Measurements from ENCODE around the gene ADD1. TPM values are rescaled to one million over a fixed set of nuclear protein-coding genes. Genes with fewer than 3 reads are reported as not detected.

Gene ADD1, protein sequence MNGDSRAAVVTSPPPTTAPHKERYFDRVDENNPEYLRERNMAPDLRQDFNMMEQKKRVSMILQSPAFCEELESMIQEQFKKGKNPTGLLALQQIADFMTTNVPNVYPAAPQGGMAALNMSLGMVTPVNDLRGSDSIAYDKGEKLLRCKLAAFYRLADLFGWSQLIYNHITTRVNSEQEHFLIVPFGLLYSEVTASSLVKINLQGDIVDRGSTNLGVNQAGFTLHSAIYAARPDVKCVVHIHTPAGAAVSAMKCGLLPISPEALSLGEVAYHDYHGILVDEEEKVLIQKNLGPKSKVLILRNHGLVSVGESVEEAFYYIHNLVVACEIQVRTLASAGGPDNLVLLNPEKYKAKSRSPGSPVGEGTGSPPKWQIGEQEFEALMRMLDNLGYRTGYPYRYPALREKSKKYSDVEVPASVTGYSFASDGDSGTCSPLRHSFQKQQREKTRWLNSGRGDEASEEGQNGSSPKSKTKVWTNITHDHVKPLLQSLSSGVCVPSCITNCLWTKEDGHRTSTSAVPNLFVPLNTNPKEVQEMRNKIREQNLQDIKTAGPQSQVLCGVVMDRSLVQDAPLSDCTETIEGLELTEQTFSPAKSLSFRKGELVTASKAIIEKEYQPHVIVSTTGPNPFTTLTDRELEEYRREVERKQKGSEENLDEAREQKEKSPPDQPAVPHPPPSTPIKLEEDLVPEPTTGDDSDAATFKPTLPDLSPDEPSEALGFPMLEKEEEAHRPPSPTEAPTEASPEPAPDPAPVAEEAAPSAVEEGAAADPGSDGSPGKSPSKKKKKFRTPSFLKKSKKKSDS
- 141 TPM for polyA plus RNA-seq (2013, experiment 1 of 2)
- polyA plus RNA-seq (2013, experiment 2 of 2) = 132 TPM

DNA sequence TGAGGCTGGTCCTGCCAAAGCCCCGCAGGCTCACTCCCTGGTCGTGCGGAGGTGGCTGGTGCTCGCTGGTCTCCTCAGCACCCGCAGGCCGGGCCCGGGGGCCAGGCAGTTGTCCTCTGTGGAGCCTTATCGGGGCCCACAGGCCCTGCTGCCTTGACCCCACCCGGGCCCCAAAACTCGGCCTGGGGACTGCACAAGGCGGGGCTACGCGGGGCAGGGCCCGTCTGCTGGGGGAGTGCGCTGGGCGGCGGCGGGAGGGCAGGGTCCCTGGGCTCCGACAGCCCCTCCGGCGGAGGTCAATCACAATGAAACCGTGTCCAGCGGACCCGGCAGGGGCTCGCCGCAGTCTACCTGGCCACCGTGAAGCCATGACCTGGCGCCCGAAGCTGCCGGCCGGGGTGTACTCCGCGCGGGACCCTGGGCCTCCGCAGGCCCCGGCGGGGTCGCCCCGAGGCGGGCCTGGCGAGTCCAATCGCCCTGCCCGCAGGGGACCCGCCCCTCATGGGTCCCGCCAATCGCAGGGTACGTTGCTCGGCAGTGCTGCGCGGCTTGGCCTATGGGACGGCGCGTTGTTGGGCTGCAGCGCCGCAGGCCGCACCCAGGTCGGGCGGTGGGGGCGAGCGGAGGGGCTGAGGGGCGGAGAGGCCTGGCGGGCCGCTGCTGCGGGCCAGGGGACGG, at the start of gene ADD1:
Gene ADD1, plus strand, starts transcription at position 582 of the 678 bp plus-strand sequence. CDS start 32,072 bp downstream, outside the sequence.
- Histone ChIP-seq H3K27ac (ENCODE audit: low read depth, low read length) (peak within 1 kb of the TSS; percentile 60), H3K4me1 (ENCODE audit: insufficient read depth, low read length) (peaks cover 6% of the 10 kb centered on the region; the same call in 1 of the 2 replicates), H3K4me3 (ENCODE audit: low read length) (peak within 1 kb of the TSS; percentile 91), H3K9me3 (ENCODE audit: insufficient read depth, low read depth, low read length) (peaks cover 5% of the 10 kb centered on the region), H3K27me3 (ENCODE audit: insufficient read depth, low read length) (no peaks in the 10 kb centered on the region), H3K36me3 (ENCODE audit: insufficient read depth, low read length) (no peaks in the 10 kb centered on the region), H3K9ac (ENCODE audit: low read depth, low read length) (peak within 1 kb of the TSS; percentile 86)
- WGBS = under 1% methylated on average over 65 of the region's 65 CpGs

DNA sequence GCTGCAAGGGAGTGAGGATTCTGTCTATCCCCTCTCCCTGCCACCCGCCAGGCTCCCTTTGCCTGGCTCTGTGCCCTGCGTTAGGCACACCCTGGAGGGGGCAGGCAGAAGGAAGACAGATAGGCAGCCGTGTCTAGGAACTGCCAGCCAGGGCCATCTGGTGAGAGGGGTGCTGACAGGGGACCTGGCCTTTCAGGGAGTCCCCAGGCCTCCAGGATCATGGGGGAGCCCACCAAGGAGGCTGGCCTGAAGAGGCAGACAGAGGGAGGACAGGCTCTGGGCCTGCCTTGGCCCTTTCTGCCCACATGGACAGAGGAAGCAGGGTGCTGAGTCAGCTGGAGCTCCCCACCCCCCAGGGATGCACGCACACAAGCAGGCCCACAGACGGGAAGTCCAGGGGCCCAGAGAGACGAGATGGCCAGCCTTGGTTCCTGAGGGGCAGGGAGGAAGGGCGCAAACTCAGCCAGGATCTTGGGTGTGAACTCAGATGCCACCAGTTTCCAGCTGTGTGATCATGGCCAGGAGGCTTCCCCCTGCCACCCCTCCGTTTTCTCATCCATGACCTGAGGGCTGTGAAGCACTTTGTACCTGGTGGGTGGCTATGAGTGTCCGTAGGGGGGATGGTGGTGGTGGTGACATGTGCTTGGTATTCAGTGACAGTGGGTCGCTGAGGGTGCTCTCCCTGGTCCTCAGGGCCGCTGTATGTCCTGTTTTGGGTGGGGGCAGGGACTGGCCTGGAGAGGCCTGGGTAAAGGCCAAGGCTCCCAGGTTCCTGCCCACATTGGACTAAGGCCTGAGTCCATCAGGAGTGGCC, 49.0 kb upstream of the ADD1 start:
- WGBS = 85% methylated on average over 11 of the region's 11 CpGs
- no peak overlapping the region for H3K9ac ChIP-seq (ENCODE audit: low read depth, low read length)

DNA sequence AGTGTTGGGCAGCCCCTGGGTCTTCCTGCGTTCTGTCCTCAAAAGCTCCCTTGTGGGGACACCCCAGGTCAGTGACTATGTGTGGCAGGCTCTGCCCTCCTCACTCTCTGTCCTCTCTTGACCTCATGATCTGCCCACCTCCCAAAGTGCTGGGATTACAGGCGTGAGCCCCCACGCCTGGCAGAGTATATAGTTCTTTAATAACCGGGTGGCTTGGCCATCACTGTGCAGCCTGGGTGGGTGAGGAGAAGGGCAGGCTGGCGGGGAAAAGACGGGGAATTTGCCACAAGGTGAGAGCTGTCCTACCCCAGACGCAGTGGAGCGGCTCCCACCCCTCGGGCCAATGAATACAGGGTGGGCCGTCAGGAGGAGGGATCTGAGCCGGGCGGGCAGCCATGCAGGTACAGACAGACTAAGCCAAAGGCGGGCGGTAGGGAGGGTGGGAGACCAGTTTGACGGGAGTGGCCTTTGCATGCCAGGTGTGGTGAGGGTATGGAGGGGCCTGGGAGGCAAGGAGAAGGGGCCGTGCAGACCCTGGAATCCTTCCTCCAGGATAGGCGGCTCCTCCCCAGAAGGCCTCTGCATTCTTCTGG, 48.2 kb upstream of the ADD1 start:
- H3K27ac ChIP-seq (ENCODE audit: low read depth, low read length) = no peak overlapping the region
- H3K4me1 ChIP-seq (ENCODE audit: insufficient read depth, low read length) = peaks cover 2% of the 10 kb centered on the region; the same call in 1 of the 2 replicates
- H3K9me3 ChIP-seq (ENCODE audit: insufficient read depth, low read depth, low read length) = no peaks in the 10 kb centered on the region
- H3K9ac ChIP-seq (ENCODE audit: low read depth, low read length) = no peak overlapping the region
- no peak overlapping the region for H3K4me3 ChIP-seq (ENCODE audit: low read length)
- H3K27me3 ChIP-seq (ENCODE audit: insufficient read depth, low read length) = peaks cover 25% of the 10 kb centered on the region
- 85% methylated on average over 17 of the region's 17 CpGs for WGBS
- no peaks in the 10 kb centered on the region for H3K36me3 ChIP-seq (ENCODE audit: insufficient read depth, low read length)

More for the DNA sequence above, 49.0 kb upstream of the ADD1 start:
- no peaks in the 10 kb centered on the region for H3K4me1 ChIP-seq (ENCODE audit: insufficient read depth, low read length)
- H3K4me3 ChIP-seq (ENCODE audit: low read length) = no peak overlapping the region
- H3K36me3 ChIP-seq (ENCODE audit: insufficient read depth, low read length) = no peaks in the 10 kb centered on the region
- no peaks in the 10 kb centered on the region for H3K9me3 ChIP-seq (ENCODE audit: insufficient read depth, low read depth, low read length)
- H3K27ac ChIP-seq (ENCODE audit: low read depth, low read length) = no peak overlapping the region
- peaks cover 25% of the 10 kb centered on the region for H3K27me3 ChIP-seq (ENCODE audit: insufficient read depth, low read length)

DNA sequence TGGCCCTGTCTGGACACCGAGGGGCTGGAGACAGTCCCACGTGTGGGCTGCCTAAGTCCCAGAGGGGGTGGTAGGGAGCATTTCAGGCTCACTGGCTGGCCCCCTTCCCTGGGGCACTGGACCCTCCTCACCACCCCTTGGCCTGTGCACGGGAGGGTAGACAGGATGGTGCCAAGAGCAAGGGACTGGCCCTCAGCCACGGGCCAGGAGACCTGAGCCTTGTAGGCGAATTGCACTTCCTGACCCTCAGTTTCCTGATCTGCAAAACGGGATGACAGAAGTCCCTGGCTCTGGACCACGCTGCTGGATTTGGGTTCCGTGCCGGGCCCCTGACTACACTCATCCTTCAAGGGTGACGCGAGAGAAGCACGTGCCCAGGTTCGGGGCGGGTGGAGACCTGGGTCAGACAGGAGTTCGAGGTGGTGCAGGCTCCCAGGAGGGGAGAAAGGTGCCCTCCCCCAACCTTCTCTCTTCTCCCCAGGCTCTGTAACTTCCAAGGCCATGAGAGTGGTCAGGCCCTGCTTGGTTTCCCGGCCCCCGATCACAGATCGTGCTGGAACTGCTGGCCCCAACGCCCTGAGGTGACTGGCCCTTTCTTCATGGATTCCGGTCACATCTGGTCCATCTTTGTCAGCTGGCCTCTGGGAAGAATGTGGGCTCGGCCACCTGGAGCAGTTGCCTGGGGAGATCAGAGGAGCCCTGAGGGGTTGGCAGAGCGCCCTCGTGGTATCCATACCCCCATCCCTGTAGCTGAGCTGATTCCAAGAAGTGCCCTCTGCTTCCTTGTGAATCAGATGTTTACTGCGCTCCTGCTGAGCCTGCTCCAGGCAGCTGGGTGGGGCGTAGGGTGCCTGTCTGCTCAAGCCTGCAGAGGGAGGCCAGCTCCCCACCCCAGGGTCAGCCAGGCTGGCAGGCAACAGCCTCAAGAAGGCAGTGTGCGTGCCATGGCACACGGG, 47.5 kb upstream of the ADD1 start:
- Histone ChIP-seq H3K4me3 (ENCODE audit: low read length) (no peak overlapping the region), H3K36me3 (ENCODE audit: insufficient read depth, low read length) (no peaks in the 10 kb centered on the region), H3K9me3 (ENCODE audit: insufficient read depth, low read depth, low read length) (no peaks in the 10 kb centered on the region), H3K9ac (ENCODE audit: low read depth, low read length) (no peak overlapping the region), H3K27me3 (ENCODE audit: insufficient read depth, low read length) (peaks cover 25% of the 10 kb centered on the region), H3K4me1 (ENCODE audit: insufficient read depth, low read length) (peaks cover 9% of the 10 kb centered on the region), H3K27ac (ENCODE audit: low read depth, low read length) (no peak overlapping the region)
- WGBS = 85% methylated on average over 27 of the region's 27 CpGs

DNA sequence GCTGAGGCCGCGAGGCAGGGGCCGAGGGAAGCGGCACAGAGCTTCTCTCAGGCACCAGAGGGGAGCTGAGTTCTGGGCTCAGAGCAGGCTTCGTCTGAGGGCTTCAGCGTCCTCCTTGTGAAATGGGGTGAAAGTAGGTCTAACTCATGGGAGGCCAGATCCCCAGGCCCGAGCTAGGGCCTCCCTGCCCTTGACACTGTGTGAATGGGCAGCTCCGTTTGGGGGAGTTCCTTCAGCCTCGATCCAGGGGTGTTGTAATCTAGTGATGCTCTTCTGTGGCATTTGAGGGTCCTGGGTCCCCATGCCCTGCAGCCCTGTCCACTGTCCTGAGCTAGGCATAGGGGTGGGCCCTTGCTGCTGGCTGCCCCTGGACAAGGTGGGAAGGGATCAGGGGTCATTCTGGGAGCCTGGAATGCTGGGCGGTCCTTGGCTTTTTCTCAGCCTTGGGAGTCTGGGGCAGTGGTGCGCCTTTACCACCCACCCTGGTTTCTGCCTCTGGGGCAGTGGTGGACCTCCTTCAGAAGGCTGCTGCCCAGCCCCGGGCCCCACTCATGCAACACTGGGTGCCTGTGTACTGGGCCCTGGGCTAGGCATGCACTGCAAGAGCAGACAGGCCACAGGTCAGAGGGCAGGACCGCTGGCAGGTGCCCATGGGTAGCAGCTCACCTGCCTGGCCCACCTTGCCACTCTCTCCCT, 46.6 kb upstream of the ADD1 start:
- Histone ChIP-seq H3K9me3 (ENCODE audit: insufficient read depth, low read depth, low read length) (no peaks in the 10 kb centered on the region), H3K9ac (ENCODE audit: low read depth, low read length) (no peak overlapping the region), H3K36me3 (ENCODE audit: insufficient read depth, low read length) (no peaks in the 10 kb centered on the region), H3K27ac (ENCODE audit: low read depth, low read length) (no peak overlapping the region), H3K27me3 (ENCODE audit: insufficient read depth, low read length) (peaks cover 20% of the 10 kb centered on the region), H3K4me1 (ENCODE audit: insufficient read depth, low read length) (peaks cover 12% of the 10 kb centered on the region), H3K4me3 (ENCODE audit: low read length) (no peak overlapping the region)
- WGBS = 94% methylated on average over 13 of the region's 13 CpGs

DNA sequence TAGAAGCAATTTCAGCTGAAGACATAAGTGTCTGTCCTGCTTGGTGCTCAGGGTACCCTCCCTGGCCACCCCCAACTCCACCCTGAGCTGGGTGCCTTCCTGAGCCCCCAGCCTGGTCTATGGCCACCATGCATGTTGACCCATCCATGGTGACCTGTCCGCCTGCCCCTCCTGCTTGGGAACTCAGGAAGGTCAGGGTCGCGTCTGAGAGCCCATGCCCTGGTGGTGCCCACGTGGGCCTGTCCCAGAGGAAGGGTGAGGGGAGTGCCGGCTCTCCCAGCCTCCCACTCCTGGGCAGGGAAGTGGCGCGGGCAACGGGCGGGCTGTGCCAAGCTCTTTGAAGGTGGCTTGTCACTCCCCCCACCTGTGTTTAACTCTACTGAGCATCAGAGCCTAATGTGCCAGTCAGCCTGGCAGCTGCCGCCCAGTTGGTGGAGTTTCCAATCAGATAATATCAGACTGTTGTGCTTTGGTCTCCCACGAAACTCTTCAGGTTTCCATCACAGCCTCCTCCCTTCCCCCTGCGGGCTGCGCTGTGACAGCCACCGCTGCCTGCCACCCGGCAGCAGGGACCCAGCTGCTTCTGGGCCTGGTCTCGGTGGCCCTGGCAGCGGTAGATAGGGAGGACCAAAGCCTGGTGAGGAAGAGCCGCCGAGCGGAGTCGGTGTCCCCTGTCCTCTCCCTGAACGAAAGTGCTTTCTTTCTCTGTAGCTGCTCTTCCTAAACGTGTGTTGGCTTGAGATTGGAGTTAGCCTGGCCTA, 45.9 kb upstream of the ADD1 start:
- no peaks in the 10 kb centered on the region for H3K9me3 ChIP-seq (ENCODE audit: insufficient read depth, low read depth, low read length)
- H3K4me3 ChIP-seq (ENCODE audit: low read length) = no peak overlapping the region
- WGBS = 91% methylated on average over 23 of the region's 23 CpGs
- H3K27me3 ChIP-seq (ENCODE audit: insufficient read depth, low read length) = peaks cover 13% of the 10 kb centered on the region
- H3K9ac ChIP-seq (ENCODE audit: low read depth, low read length) = no peak overlapping the region
- H3K4me1 ChIP-seq (ENCODE audit: insufficient read depth, low read length) = peaks cover 12% of the 10 kb centered on the region
- H3K36me3 ChIP-seq (ENCODE audit: insufficient read depth, low read length) = no peaks in the 10 kb centered on the region
- no peak overlapping the region for H3K27ac ChIP-seq (ENCODE audit: low read depth, low read length)

DNA sequence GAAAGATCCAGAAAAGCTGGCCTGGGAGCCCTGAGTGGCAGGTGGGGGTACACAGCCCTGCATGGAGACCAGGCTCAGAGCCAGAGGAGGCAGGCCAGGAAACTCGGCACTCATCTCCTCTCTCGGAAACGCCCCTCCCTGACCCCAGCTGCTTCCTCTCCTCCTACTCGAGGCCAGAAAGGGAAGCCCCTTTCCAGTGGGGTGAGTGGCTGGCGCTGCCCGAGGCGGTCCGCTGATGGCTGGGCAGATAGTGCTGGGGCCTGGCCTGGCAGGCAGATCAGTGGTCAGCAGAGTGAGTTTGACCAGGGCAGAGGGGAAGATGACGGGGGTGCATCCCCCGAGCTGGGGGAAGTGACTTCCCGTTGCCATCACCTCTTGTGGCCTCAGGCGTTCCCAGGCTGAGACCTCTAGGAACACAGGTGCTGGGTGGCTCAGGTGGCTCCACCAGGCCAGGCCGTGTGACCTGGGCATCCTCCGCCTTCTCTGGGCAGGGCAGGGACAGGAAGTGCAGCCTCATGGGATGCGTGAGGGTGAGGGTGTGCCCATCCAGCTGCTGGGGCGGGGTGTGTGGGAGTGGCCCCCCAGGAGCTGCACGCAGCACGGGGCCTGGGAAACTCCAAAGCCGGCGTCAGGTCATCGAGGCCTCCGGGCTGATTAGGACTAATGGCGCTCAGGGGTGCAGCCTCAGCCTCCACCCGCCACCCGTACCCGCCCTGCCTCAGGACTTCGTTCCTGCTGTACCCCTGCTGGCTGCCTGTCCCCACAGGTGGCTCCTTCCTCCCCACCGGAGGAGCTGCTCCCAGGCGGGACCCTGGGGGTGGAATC, 45.0 kb upstream of the ADD1 start:
- Histone ChIP-seq H3K27ac (ENCODE audit: low read depth, low read length) (no peak overlapping the region), H3K27me3 (ENCODE audit: insufficient read depth, low read length) (peaks cover 6% of the 10 kb centered on the region), H3K4me1 (ENCODE audit: insufficient read depth, low read length) (peaks cover 12% of the 10 kb centered on the region), H3K4me3 (ENCODE audit: low read length) (no peak overlapping the region), H3K9ac (ENCODE audit: low read depth, low read length) (no peak overlapping the region), H3K9me3 (ENCODE audit: insufficient read depth, low read depth, low read length) (no peaks in the 10 kb centered on the region), H3K36me3 (ENCODE audit: insufficient read depth, low read length) (no peaks in the 10 kb centered on the region)
- 86% methylated on average over 29 of the region's 29 CpGs for WGBS

DNA sequence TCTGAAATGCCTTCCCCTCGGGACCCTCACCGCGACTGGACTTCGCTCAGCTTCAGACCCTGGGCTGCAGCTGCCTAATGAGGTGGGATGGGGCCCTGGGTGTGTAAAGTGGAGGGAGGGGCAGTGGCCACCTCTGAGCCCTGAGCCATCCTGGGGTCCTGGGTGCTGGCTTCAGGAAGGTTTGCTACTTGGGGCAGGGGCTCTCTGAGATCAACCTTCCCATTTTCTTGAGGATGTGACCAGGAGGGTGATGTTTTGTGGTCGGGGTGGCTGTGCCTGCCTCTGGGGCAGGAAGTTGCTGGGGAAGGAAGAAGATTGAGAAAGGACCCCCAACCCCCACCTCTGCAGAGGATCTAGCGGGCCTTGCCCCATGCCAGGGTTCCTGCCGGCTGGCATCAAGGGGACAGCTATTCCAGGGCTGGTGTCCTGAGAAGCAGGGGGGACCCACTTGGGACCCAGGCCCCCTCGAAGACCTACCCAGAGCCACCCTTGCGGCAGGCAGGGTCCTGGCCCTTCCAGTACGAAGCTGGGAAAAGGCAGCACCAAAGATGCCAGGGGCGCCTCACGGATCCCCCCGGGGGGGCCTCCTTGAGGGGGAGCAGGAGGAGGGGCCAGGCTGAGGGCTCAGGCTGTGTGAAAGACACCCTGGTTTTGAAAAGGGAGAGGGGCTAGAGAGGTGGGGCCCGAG, 44.3 kb upstream of the ADD1 start:
- Histone ChIP-seq H3K9ac (ENCODE audit: low read depth, low read length) (no peak overlapping the region), H3K4me1 (ENCODE audit: insufficient read depth, low read length) (peaks cover 12% of the 10 kb centered on the region), H3K27ac (ENCODE audit: low read depth, low read length) (no peak overlapping the region)

More for the DNA sequence above, 44.3 kb upstream of the ADD1 start:
- H3K27me3 ChIP-seq (ENCODE audit: insufficient read depth, low read length) = no peaks in the 10 kb centered on the region; the same call in 1 of the 2 replicates
- WGBS = 93% methylated on average over 14 of the region's 14 CpGs
- no peaks in the 10 kb centered on the region for H3K36me3 ChIP-seq (ENCODE audit: insufficient read depth, low read length)
- no peak overlapping the region for H3K4me3 ChIP-seq (ENCODE audit: low read length)
- H3K9me3 ChIP-seq (ENCODE audit: insufficient read depth, low read depth, low read length) = no peaks in the 10 kb centered on the region

Data from HUES64 (cell line).